Posterior cingulate gyrus (tissue), 11 donors: Measurements from ENCODE around the gene FBXW8.

Experiments
- DNase-seq, 10 donors: peaks; one replicate each; pipeline versions ENCODE4 v3.0.0 to v3.0.0-alpha.2; 2020 to 2021; ENCODE audit warnings: mixed read lengths in 3 of 10
- intact Hi-C: fragments of 100-400 bp; cut with DNase I; formaldehyde crosslinking; loops from one replicate; pipeline ENCODE4 v1.15.1; 2023

The FBXW8 gene

DNA sequence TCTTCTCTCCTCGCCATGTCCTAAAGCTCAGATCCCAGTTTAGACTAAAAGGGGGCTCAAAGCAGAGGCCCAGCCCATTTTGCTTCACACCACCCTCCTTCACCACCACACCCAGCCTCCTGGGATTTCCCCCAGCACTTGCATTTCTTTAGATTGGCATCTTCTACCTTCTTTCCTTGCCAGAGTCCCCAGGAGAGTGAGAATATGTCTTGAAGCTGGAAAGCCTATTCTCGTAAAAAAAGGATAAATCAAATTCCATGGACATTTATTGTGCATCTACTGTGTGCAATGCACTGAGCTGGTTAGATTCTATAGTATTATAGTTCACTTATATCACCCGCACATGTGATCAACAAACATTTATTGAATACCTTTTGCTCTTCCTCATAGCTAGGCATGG is 10.2 kb downstream of the FBXW8 start:
- intact Hi-C loops, result no loop called here
- DNase-seq, result no peak

- no peak for DNase-seq
- intact Hi-C loops, result no loop called here
Measured at GRCh38 chr12:116922194-116922897, 11.6 kb downstream of the FBXW8 start.

- no peak for DNase-seq
- intact Hi-C loops, result no loop called here
Measured at GRCh38 chr12:116924558-116925453, 14.1 kb downstream of the FBXW8 start.

DNA sequence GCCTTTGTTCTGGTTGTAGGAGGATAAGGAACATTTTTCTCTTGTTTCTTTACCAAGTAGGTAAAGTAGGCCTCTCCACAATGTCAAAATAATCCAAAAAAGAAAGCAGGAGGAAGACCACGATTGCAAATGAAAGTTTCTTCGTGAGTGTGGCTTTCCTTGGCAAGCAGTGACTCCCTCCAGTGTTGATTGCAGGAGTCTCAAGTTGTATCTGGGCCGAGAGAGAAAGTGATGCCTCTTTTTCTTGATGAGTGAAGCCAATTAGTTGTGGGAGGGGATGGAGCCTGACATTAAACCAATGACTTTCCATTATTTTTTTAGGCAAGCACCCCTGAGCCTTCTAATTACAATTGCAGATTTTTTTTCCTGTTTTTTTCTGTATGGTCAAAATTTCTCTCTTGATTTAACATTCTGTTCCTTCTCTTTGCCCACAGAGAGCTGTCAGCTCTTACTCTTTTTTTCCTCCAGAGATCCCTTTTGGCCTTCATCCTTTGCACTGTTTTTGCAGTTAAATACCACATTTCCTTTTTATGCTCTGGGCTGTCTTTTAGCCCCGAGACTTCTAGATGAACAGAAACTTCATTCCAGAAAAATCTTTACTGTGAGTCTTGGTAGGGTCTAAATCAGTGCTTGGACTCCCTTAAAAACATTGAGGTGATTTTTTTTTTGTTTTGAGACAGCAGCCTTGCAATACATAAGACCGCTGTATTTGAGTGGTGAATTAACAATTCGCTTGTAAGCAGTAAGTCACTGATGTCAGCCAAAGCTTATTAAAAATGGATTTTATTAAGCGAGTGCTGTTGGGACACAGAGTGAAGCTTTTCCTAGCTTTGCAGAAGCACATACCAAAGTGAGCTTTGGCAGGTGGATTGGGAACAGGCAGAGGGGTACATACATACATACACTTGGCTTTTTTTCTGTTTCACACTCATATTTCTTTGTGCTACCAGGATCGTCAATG is 15.8 kb downstream of the FBXW8 start:
- DNase-seq, result no peak

GRCh38 chr12:116927244-116927940 is 16.6 kb downstream of the FBXW8 start:
- DNase-seq, result no peak
- intact Hi-C loops, result no loop called here

More for the DNA sequence above, 15.8 kb downstream of the FBXW8 start:
- intact Hi-C loops, result no loop called here

- no peak for DNase-seq
- intact Hi-C loops, result no loop called here
Measured at GRCh38 chr12:116928504-116928903, 17.8 kb downstream of the FBXW8 start.

DNA sequence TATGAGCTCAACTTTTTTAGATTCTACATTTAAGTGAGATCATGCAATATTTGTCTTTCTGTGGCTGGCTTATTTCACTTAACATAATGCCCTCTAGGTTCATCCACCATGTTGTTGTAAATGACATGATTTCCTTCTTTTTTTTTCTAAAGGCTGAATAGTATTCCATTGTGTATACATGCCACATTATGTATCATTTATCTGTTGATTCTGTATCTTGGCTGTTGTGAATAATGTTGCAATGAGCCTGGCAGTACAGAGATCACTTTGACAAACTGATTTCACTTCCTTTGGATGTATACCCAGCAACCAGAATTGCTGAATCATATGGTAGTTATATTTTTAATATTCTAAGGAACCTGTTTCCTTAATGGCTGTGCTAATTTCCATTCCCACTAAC is 19.1 kb downstream of the FBXW8 start:
- intact Hi-C loops, result no loop called here
- no peak for DNase-seq

- intact Hi-C loops, result no loop called here
Measured at GRCh38 chr12:116931665-116932064, 20.9 kb downstream of the FBXW8 start.

DNA sequence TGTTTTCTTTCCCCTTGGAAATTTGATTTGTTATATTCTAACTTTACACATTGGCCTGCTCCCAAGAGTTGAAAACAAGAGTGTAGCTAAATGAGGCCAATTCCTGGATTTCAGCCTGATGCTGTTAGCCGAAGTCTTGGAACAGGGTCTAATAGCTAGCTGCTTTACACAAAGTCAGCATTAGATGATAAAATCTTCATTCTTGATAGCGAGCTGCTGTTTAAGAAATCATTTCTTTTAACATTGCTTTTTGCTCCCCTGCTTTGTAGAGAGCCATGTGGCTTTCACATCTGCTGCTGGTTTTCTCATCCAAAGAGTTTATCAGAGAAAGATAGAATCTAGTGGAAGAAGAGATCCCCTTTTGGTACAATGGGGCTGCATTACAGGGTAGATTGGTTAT is 22.3 kb downstream of the FBXW8 start:
- intact Hi-C loops, result no loop called here
- DNase-seq, result no peak

More at GRCh38 chr12:116931665-116932064, 20.9 kb downstream of the FBXW8 start:
- DNase-seq, result no peak

- DNase-seq, result no peak
- intact Hi-C loops, result no loop called here
Measured at GRCh38 chr12:116933512-116934246, 22.9 kb downstream of the FBXW8 start.

GRCh38 chr12:116934908-116935705 is 24.4 kb downstream of the FBXW8 start:
- intact Hi-C loops, result no loop called here
- no peak for DNase-seq

GRCh38 chr12:116937640-116938039 is 26.9 kb downstream of the FBXW8 start:
- no peak for DNase-seq
- intact Hi-C loops, result no loop called here

- no peak for DNase-seq
- intact Hi-C loops, result no loop called here
Measured at GRCh38 chr12:116939734-116940133, 29.0 kb downstream of the FBXW8 start.

DNA sequence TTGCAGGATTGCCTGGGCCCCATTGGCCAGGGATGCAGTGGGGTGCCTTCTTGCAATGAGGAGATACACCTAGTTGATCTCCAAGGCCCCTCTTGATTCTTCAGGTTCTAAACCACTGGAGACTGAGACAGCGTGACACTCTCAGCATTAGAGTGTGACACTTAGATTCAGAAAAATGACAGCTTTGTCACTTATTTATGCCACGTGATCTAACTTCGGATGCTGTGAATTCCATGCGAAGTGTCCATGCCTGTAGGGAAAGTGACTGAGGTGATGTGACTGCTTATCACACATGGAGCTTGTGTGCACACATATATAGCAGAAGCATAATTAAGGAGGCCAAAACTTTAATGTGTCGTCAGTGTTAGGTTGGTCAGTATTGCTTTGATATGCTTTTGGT is 30.4 kb downstream of the FBXW8 start:
- intact Hi-C loops, result no loop called here
- no peak for DNase-seq

DNA sequence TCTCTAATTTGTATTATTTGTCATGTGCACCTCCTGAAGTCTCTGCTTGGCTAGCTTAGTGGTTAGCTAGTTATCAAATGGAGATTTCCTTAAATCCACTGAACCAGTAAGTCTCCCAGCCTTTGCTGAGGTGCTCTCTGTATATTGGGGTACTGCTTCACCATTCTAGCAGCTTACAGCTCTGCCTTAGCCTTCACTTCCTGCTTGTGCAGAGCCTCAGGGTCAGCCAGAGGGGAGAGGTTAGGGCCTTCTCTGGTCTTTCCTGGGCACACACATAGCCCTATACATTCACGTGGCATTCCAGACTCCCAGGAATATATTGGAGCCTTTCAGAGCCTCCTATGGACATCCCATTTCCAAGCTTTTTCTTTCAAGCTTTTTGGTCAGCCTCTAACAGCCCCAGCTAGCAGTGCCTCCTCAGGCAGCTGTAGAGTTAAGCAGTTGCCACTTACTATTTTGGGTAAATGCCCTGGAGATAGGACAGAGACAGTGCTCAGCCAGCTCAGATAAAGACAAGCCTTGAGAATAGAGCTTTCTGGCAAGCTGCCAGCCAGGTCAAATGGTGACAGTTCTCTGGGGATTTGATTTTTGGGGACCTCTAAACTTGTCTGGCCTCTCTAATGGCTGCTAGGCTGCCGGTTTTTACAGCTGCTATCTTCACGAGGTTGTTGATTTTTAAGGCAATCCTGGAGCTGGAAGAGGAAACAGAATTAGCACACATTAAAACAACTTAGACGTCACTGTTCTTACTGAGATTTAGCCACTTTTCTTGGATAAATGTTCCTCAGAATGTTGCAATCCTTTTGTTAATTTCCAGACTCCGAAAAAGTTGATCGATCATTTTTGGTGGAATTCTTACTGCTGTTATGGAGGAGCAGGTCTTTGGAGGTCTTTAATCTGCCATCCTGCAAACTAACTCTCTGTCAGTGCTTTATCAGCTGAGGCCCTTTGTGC is 32.9 kb downstream of the FBXW8 start:
- DNase-seq, result no peak

GRCh38 chr12:116945886-116946550 is 35.3 kb downstream of the FBXW8 start:
- intact Hi-C loops, result no loop called here
- no peak for DNase-seq

More for the DNA sequence above, 32.9 kb downstream of the FBXW8 start:
- intact Hi-C loops, result no loop called here

DNA sequence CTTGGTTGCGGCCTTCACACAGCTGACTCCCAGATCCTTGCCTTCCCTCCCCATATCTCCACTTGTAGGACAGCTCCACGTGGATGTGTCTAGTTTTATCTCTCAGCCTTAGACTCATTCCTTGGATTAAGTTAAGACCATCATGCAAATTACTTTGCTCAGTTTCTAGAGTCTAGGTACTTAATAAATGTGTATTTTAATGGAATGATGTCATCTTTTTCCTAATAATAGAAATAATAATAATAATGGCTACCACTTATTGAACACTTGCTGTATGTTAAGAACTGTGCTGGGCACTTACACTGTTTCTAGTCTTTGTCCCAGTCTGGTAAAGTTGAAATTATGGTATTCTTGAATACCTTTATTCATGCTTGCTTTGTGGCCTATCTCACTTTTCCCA is 37.5 kb downstream of the FBXW8 start:
- DNase-seq, result no peak
- intact Hi-C loops, result no loop called here
